NCI-H526 treated with DMSO at 0.1 percent for 48 hours (cell line): ENCODE data around the gene PTPRN2.
"Not testable (repeated sequence)": the region's sequence is repeated elsewhere in the genome, so short reads cannot be mapped to it uniquely, and the experiment has no call there.

Experiments
- DNase-seq: peaks from one replicate; lab custom pipeline; 2025; lab: John Stamatoyannopoulos, UW

Gene PTPRN2

DNA sequence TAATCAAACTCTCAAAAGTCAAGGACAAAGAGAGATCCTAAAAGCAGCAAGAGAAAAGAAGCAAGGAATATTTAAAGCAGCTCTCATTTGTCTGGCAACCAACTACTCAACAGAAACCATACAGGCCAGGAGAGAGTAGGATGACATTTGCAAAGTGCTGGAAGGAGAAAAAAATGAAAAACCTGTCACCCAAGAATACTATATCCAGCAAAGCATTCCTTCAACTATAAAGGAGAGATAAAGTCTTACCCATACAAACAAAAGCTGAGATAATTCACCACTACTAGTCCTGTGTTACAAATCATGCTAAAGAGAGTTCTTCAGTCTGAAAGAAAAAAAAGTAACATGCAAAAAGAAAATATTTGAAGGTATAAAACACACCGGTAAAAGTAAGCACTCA is 357.7 kb downstream of the PTPRN2 start:
- no peak for DNase-seq

- peak; percentile 22 for DNase-seq
These were observed 358.6 kb downstream of the PTPRN2 start for GRCh38 chr7:158228986-158229385.

DNA sequence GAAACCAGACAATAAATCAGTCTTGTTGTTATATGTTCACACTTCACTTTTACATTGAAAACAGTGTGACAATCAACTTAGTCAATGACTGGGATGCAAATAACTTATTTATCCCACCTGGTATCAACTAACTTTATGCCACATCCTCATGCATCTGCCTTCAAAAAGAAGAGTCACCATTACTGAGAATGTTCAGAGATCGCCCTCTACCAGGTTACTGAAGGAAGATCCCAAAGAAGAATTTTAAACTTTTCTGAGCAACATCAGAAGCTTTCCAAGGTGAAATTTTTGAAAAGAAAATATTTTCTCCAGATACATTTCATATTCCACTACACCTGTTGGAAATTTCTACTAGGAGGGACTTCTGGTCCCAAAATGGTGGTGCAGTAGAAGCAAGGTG is 359.5 kb downstream of the PTPRN2 start:
- DNase-seq: no peak

GRCh38 chr7:158227258-158227984 is 360.2 kb downstream of the PTPRN2 start:
- no peak for DNase-seq

GRCh38 chr7:158216198-158216597 is 371.4 kb downstream of the PTPRN2 start:
- no peak for DNase-seq

DNA sequence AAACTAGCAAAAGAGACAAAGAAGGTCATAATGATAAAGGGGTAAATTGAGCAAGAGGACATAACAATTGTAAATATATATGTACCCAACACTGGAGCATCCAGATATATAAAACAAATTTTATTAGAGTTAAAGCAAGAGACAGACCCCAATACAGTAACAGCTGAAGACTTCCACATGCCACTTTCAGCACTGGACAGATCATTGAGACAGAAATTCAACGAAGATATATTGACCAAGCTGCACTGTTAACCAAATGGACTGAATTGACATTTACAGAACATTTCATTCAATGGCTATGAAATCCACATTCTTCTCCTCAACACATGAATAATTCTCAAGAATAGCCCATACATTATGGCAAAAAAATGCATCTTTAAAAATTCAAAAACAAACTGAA is 378.2 kb downstream of the PTPRN2 start:
- DNase-seq: no peak

GRCh38 chr7:158206341-158206740 is 381.3 kb downstream of the PTPRN2 start:
- DNase-seq: no peak

GRCh38 chr7:158204453-158204852 is 383.2 kb downstream of the PTPRN2 start:
- DNase-seq: no peak

DNA sequence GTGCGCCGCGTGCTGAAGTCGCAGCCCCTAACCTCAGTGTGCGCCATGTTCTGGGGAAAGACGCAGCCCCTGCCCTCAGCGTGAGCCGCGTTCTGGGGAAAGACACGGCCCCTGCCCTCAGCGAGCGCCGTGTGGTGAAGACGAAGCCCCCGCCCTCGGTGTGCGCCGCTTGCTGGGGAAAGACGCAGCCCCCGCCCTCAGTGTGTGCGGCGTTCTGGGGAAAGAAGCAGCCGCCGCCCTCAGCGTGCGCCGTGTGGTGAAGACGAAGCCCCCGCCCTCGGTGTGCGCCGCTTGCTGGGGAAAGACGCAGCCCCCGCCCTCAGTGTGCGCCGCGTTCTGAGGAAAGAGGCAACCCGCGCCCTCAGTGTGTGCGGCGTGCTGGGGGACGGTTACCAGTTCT is 383.7 kb downstream of the PTPRN2 start:
- DNase-seq: not testable (repeated sequence)

GRCh38 chr7:158194365-158194900 is 393.2 kb downstream of the PTPRN2 start:
- no peak for DNase-seq

DNA sequence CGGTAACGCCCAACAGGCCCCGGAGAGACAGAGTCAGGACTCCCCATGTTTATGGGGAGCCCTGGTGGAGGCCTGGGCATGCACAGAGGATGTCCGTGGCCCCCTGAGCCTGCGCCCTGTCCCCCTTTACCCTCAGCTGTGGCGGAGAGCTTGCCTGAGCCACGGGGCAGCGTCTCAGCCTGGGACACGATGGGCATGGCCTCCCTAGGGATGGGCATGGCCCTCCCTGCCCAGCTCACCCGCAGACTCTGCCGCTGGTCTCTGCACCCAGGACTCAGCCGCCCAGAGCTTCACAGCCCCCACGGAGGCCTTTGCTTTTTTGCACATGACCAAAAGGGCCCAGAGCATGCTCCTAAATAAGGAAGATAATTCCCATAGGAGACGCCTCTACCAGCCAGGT is 394.2 kb downstream of the PTPRN2 start:
- DNase-seq: no peak

GRCh38 chr7:158192956-158193355 is 394.7 kb downstream of the PTPRN2 start:
- DNase-seq: no peak

- no peak for DNase-seq
These were observed 395.3 kb downstream of the PTPRN2 start for GRCh38 chr7:158192184-158192835.

GRCh38 chr7:158191671-158192070 is 396.0 kb downstream of the PTPRN2 start:
- no peak for DNase-seq

GRCh38 chr7:158190756-158191155 is 396.9 kb downstream of the PTPRN2 start:
- no peak for DNase-seq

DNA sequence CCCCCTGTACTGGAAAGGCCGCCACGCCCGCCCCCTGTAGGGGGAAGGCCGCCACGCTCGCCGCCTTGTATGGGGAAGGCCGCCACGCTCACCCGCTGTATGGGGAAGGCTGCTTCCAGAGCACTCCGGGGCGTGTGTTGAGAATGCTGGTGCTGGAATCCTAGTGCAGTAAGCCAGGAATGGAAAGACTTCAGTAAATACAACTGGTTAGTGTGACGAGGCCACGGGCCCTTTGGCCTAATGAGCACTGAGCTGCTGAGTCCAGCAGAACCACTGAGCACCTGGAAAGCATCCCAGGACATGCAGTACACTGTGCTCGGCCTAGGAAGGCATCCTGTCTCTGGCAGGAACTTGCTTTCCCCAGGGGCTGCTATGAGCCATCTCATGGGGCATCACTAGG is 398.9 kb downstream of the PTPRN2 start:
- no peak for DNase-seq

GRCh38 chr7:158187694-158187994 is 400.0 kb downstream of the PTPRN2 start:
- no peak for DNase-seq

DNA sequence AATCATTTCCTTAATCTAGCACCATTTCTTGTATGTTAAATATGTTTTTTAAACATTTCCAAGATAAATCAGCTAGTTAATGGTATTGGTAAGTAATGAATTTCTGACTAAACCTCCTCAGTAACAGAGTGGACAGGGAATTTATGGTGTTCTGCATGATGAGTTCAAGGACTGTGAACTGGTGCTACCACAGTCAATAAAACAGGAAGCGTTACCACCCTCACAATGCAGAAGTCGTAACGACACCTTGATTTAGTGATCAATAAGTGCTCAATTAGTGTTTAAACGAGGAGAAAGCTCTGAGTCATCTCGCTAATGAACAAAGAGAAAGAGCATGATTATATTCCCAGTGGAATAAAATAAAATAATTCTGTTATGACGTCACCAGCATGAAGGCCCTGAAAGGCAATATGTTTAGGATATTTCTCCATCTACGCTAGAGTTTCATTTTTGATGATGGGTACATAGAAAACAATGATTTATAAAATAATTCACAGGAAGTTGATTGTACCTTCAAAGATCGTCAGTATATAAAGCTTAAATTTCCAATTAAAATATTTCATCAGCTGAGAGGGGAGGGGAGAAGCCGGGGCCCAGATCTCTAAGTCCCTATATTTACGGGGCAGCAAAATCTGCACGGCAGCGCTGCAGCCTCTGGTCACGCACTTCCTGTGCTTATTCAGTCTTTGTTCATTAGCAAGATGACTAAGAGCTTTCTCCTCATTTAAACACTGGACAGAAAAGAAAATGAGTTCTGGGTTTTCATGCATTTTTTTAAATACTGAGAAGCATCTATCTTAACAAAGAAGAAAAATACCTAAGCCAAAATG is 400.5 kb downstream of the PTPRN2 start:
- DNase-seq: no peak

DNA sequence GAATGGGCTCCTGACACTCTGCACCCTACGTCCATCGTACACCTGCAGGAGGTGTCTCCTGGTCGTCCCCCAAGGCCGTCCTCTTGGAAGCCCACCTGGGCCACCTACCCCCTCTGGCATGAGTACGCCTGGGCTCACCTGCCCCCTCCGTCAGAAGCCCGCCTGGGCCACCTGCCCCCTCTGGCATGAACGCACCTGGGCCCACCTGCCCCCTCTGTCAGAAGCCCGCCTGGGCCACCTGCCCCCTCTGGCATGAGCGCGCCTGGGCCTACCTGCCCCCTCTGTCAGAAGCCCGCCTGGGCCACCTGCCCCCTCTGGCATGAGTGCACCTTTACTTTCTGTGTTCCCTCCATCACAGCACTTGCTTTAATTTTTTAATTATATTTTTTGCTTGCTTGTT is 401.2 kb downstream of the PTPRN2 start:
- DNase-seq: no peak

- DNase-seq: no peak
These were observed 402.0 kb downstream of the PTPRN2 start for GRCh38 chr7:158185653-158186052.

DNA sequence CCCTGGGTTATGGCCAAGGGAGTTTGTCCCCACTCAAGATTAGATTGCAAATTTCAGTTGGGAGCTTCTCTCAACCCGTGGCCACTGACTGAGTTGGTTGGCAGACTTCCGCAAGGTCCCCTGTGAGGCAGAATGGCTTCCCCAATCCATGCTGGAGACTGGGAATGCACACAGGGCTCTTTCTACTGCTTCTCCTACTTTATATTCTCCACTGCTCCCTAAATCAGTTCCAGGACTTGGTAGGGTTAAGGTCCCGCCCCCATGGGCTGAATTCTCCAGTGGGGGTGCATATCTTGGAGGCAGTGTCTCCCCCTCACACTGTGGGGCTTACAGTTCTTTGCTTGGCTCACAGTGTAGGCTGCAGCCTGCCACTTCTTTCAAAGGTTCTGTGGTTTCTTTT is 404.2 kb downstream of the PTPRN2 start:
- no peak for DNase-seq

DNA sequence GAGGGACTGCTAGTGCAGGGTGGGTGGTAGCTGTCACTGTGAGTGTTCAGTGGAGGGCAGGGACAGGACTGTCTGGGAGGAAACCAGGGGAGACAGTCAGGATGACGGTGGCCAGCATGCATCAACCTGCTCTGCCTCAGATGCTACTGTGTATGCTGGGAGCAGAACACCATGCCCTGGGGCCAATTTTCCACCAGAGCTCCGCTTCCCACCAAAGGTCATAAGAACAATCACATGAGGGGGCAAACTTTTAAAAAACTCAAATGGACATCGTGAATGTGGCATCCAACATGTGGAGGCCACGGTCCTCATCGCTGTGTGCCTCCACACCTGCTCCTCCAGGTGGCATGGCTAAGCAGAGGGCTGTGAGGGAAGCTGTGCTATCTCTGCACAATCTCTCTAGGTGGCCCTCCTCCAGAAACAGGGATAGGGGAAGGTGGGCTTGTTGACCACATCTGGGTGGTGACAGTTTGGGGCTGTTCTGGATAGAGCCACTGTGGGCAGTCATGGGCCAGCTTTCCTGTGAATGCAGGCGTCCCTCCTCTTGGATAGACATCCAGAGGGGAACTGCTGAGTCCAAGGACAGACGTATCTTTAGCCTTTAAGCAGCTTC is 411.0 kb downstream of the PTPRN2 start:
- DNase-seq: no peak
